Ectodermal cell (in vitro differentiated cells): ENCODE results near the gene TLNRD1.

Experiments
- H3K27ac ChIP-seq: 2 replicates; pipeline ENCODE4 v1.7.0; 2013; ENCODE audit warnings: mild to moderate bottlenecking, low read depth, low read length; ENCODE audit not compliant: insufficient read depth, poor library complexity, severe bottlenecking
- H3K27me3 ChIP-seq: 2 replicates; pipeline ENCODE4 v1.7.0; 2013; ENCODE audit warnings: mild to moderate bottlenecking, low read length; ENCODE audit not compliant: insufficient read depth, control insufficient read depth, poor library complexity, severe bottlenecking
- H3K36me3 ChIP-seq: one replicate; pipeline ENCODE4 v1.7.0; 2013; ENCODE audit warnings: low read length; ENCODE audit not compliant: control insufficient read depth, insufficient read depth
- H3K4me1 ChIP-seq: one replicate; pipeline ENCODE4 v1.7.0; 2013; ENCODE audit warnings: low read length; ENCODE audit not compliant: control insufficient read depth, insufficient read depth
- H3K4me3 ChIP-seq: 2 replicates; pipeline ENCODE4 v1.7.0; 2013; ENCODE audit warnings: low read depth, low read length, control low read depth; ENCODE audit not compliant: insufficient read depth
- H3K9me3 ChIP-seq: 2 replicates; pipeline ENCODE4 v1.7.0; 2013; ENCODE audit warnings: mild to moderate bottlenecking, low read length, moderate library complexity; ENCODE audit not compliant: control insufficient read depth
- WGBS, 2 experiments: methylation state at CpG; one replicate each; pipeline ENCODE4 v1.1.7; 2013; ENCODE audit warnings: missing lambda C conversion rate in 2 of 2; 5-methylcytosine and 5-hydroxymethylcytosine counted together

Gene TLNRD1

DNA sequence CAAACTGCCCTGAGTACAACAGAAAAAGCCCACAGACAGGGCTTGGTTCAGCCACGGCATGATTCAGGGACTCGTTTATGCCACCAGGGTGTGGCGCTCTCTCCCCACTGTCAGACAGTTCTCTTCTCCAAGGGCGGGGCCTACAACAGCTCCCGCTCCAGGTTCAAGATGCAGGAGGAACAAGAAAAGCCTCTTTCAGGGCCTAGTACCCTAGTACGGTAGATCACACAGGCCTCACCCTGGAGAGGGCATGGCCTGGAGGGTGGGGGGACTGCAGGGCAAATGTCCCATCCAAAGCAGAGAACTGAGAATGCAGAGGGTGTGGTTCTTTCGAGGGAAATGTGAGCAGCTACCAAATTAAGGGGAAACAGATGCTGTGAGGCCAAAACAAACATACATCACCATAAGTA lies 23.1 kb upstream of the TLNRD1 start:
- H3K27me3 ChIP-seq: no peaks in the 10 kb centered on the region
- H3K36me3 ChIP-seq: peaks cover 17% of the 10 kb centered on the region
- no peaks in the 10 kb centered on the region for H3K4me1 ChIP-seq
- H3K4me3 ChIP-seq: no peak overlapping the region
- H3K9me3 ChIP-seq: no peaks in the 10 kb centered on the region
- no peak overlapping the region for H3K27ac ChIP-seq
- WGBS, 2 experiments: 21 to 32% methylated on average over 6 to 7 of the region's 7 CpGs

DNA sequence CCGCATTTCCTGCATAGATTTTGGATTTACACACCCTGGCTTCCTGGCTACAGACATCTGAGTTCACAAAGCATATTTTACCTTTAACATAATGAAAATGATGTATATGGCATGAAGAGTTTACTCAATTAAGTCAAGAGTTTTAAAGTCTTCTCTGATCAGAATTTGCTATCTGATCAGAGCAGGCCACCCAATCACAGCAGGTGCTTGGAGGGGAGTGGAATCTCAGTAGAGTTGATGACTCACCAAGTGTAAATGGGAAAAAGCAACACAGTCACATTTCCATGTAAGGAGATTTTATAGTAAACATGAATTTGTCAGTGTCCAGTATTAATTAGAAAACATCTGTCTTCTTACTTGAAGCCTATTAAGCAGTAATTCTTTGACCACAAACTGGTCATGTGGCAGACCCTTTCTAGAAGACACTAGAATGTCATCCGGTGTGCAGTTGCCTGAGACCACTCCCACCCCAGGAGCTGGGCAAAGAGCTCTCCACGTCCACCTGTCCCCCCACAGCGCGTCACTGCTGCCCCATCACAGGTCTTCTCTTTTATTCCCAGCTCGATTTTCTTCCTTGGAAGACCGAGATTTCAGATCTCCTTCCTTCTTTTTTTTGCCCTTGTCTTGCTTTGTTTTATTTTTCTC lies 21.9 kb upstream of the TLNRD1 start:
- no peak overlapping the region for H3K4me3 ChIP-seq
- WGBS, 2 experiments: 92 to 93% methylated on average over 7 of the region's 7 CpGs
- no peaks in the 10 kb centered on the region for H3K27me3 ChIP-seq
- H3K4me1 ChIP-seq: no peaks in the 10 kb centered on the region
- H3K27ac ChIP-seq: no peak overlapping the region
- H3K9me3 ChIP-seq: no peaks in the 10 kb centered on the region
- peaks cover 17% of the 10 kb centered on the region for H3K36me3 ChIP-seq

DNA sequence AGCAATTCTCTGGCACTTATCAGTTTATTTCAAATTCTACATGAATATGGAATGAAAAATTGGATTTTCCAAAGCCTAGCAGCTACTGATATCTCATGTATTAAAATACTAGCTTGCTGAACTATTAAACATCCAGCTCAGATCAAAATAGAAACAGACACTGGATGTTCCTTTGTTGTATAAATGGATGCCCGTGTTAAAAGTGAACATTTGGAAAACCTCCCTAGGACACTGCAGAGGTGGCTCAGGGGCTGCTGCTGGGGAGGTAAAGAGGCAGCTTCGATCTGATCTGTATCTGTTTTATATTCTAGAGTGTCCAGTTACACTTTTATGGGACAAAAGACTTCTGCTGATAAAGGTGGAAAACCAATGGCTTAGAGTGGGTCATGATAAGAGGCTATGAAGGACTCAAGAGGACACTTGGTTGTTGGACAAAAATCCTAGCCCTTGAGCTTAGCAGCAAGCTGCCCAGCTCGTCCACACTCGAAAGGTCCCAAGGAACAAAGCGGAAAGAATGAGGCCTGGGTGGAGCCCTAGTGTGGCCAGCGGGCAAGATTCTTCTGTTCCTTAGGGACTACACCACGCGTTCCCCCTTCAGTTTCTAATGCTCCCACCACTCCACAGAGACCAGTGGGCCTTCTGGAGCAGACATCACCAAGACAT lies 21.1 kb upstream of the TLNRD1 start:
- Histone ChIP-seq H3K4me1 (no peaks in the 10 kb centered on the region), H3K27ac (no peak overlapping the region), H3K27me3 (no peaks in the 10 kb centered on the region), H3K36me3 (peaks cover 17% of the 10 kb centered on the region), H3K9me3 (no peaks in the 10 kb centered on the region), H3K4me3 (no peak overlapping the region)
- 89 to 95% methylated on average over 8 of the region's 8 CpGs for WGBS, 2 experiments

DNA sequence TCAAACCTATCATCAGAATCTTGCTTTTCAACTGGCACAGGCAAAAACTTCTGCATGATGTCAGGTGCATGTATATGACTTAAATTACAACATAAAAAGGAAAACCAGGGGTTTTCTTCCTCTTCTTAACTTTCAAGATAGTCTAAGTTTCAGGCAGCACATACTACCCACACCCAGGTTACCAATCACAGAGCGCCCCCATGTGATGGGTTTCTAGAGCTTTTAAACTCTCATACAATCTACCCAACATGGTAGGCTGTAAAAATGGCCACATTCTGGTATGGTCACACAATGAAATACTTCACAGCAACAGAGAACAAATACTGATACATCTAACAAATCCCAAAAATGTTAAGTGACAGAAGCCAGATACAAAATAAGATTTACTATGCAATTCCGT lies 18.5 kb upstream of the TLNRD1 start:
- Histone ChIP-seq H3K27ac (no peak overlapping the region), H3K27me3 (no peaks in the 10 kb centered on the region), H3K36me3 (peaks cover 17% of the 10 kb centered on the region), H3K4me3 (no peak overlapping the region), H3K4me1 (peaks cover 6% of the 10 kb centered on the region), H3K9me3 (no peaks in the 10 kb centered on the region)
- 82 to 95% methylated on average over 2 of the region's 2 CpGs for WGBS, 2 experiments

DNA sequence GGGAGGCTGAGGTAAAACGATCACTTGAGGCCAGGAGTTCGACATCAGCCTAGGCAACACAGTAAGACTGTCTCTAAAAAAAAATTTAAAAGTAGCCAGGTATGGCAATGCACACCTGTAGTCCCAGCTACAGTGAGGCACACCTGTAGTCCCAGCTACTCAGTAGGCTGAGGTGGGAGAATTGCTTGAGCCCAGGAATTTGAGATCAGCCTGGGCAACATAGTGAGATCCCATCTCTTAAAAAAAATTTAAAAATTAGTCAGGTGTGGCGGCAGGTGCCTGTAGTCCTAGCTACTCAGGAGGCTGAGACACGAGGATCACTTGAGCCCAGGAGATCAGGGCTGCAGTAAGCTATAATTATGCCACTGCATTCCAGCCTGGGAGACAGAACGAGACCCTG lies 17.9 kb upstream of the TLNRD1 start:
- H3K9me3 ChIP-seq: no peaks in the 10 kb centered on the region
- H3K4me3 ChIP-seq: no peak overlapping the region
- H3K36me3 ChIP-seq: peaks cover 17% of the 10 kb centered on the region
- 90 to 96% methylated on average over 5 of the region's 5 CpGs for WGBS, 2 experiments
- H3K27me3 ChIP-seq: no peaks in the 10 kb centered on the region
- H3K27ac ChIP-seq: no peak overlapping the region
- H3K4me1 ChIP-seq: peaks cover 8% of the 10 kb centered on the region

DNA sequence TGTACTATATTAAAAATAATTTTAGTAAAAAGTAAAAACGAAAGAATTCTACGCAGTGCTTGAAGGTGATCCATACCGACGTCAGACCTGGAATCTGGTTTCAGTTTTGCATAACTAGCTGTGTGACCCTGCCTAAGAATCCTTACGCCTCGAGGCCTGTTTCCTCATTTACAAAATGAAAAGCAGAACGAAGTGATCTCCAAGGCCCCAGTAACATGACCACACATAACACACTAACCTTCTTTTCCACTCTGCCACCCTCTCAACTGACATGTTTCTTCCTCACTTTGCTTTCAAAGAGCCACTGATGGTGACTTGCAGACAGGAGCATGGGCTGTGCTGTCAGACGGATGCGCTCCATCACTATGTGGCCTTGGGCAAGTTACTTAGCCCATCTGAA lies 15.9 kb upstream of the TLNRD1 start:
- Histone ChIP-seq H3K4me3 (no peak overlapping the region), H3K36me3 (peaks cover 6% of the 10 kb centered on the region), H3K27me3 (no peaks in the 10 kb centered on the region), H3K9me3 (no peaks in the 10 kb centered on the region), H3K4me1 (peaks cover 14% of the 10 kb centered on the region), H3K27ac (no peak overlapping the region)
- WGBS, 2 experiments: 89 to 90% methylated on average over 9 of the region's 9 CpGs

DNA sequence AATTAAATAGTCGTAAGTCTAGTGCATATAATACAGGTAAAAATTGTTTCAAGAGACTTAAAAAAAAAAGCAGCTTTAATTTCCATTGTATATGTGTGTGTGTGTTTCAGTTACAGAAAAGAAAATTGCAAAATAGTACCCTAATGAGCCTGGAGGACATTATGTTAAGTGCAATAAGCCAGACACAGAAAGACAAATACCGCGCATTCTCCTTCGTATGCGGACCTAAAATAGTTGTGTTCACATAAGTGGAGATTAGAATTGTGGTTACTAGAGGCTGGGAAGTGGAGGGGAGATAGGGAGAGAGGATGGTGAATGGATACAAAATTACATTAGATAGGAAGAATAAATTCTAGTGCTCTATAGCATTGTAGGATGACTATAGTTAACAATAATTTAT lies 14.7 kb upstream of the TLNRD1 start:
- Histone ChIP-seq H3K27me3 (no peaks in the 10 kb centered on the region), H3K9me3 (no peaks in the 10 kb centered on the region), H3K4me3 (no peak overlapping the region), H3K36me3 (peaks cover 4% of the 10 kb centered on the region), H3K27ac (no peak overlapping the region), H3K4me1 (peaks cover 14% of the 10 kb centered on the region)
- 98% methylated on average over 4 to 5 of the region's 5 CpGs for WGBS, 2 experiments

DNA sequence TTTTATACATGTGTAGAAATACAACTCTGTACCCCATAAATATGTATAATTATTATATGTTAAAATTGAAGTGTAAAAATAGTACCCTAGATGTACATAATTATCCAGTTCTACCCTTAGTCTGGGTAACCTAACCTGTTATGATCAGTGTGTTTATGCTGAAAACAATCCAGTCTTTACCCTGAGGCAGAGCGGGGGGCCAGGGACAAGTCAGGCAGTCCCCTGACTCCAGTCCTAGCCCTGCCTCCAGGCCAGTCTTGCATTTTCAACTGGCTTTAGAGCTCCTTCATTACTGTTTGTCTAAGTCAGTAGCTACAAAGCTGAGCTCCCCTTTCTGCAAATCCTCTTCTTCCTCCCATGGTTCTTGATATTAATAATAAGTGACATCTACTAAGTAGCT lies 14.2 kb upstream of the TLNRD1 start:
- H3K27ac ChIP-seq: no peak overlapping the region
- no peaks in the 10 kb centered on the region for H3K9me3 ChIP-seq
- H3K4me3 ChIP-seq: no peak overlapping the region
- peaks cover 4% of the 10 kb centered on the region for H3K36me3 ChIP-seq
- 90 to 100% methylated on average over 1 of the region's 1 CpG for WGBS, 2 experiments
- peaks cover 14% of the 10 kb centered on the region for H3K4me1 ChIP-seq
- no peaks in the 10 kb centered on the region for H3K27me3 ChIP-seq

DNA sequence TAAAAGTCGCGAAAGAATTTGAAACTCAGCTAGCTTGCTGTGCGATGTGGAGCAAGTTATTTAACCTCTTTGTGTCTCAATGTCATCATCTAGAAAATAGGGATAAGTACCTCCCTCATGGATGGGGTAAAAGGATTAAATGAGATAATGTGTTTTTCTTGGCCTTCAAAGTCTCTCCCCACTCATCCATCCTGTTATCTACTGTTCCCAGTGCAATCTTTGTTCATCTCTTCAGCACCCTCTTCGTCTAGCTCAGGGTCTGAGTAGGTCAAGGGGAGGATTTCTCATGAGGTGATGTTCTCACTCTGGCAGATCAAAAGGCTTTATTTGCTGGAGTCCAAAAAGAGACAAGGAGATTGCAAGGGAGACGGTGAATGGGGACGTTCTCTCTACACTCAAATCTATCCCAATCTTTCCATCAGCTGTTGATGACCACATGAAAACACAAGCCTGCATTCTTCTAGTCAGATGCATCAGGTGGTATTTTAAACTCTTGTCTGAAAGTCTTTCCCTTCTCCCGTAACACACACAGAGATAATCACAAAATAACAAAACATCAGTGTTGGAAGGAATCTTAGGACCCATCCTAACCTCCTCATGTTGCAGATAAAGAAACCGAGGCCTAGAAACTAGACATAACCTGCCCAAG lies 12.5 kb upstream of the TLNRD1 start:
- Histone ChIP-seq H3K36me3 (no peaks in the 10 kb centered on the region), H3K27me3 (no peaks in the 10 kb centered on the region), H3K4me1 (peaks cover 14% of the 10 kb centered on the region), H3K9me3 (no peaks in the 10 kb centered on the region), H3K4me3 (peak overlapping the region; percentile 94), H3K27ac (no peak overlapping the region)
- 60 to 63% methylated on average over 8 of the region's 8 CpGs for WGBS, 2 experiments

DNA sequence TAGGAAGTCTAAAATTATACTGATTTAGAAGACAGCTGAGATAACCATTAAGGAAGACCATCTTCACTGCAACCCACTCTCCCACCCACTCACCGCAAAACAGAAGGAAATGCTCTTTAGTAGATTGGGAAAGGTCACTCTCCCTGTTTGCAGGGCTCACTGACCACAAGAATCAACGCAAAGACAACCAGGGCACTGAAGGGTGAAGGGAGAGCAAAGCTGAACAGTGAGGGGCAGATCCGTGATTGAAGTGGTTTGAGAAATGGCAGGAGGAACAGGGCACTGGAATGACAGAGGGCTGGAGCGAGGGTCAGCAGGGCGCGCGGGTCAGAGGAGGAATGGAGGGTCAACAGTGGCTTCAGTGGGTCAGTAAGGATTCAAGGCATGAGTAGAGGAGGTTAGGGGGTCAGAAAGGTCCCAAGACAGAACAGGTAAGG lies 11.6 kb upstream of the TLNRD1 start:
- H3K36me3 ChIP-seq: no peaks in the 10 kb centered on the region
- H3K27me3 ChIP-seq: no peaks in the 10 kb centered on the region
- peak overlapping the region; percentile 88 for H3K27ac ChIP-seq
- WGBS, 2 experiments: 0 to 1% methylated on average over 7 of the region's 7 CpGs
- H3K4me1 ChIP-seq: peaks cover 14% of the 10 kb centered on the region
- H3K4me3 ChIP-seq: peak overlapping the region; percentile 94
- no peaks in the 10 kb centered on the region for H3K9me3 ChIP-seq
